Peyer's patch (tissue), 4 donors: ENCODE measurements around the gene KAT2B.

Experiments
- POLR2A ChIP-seq, 2 donors: fragments of 450-650 bp; IDR thresholded peaks; one replicate each; pipeline ENCODE4 v1.5.1; 2017; ENCODE audit warnings: antibody characterized with exemption in 2 of 2, mild to moderate bottlenecking in 2 of 2, moderate library complexity in 2 of 2
- TF ChIP-seq, protein P1 (sequence below), 6 experiments: fragments of 450-650 bp in 4 of 6; fragments of 200-600 bp in 2 of 6; sonication (generic) in 1 of 6; IDR thresholded peaks; one replicate each; pipeline ENCODE4 v1.5.1; 2017 to 2019; ENCODE audit warnings: antibody characterized with exemption in 6 of 6, mild to moderate bottlenecking in 3 of 6, moderate library complexity in 1 of 6

DNA sequence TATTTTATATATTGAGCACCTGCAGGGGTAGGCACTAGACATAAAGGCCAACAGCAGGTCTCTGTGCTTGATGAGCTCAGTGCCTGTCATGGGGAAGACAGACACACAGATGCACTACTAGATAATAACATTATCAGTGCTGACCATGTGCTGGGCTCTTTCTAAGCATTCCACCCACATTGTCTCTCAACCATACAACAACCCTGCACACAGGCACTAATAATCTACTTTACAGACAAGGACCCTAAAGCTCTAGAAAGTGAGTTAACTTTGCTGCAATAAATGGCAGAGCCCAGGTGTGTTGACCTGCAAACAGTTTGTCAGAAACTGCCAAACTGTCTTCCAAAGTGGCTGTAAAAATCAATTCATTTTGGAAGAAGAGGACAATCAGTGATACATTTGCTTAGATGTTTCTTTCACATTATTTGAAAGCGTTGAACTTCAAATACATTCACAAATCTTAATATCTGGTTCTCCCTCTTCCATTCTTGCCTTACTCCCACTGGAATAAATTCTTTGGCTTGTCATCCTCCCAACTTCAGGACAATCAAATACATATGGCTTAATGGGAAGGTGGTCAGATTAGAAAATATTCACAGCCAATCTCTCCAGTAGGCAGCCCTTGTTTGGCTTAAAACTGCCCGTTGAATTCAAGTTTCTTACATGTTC is 17.2 kb upstream of the KAT2B start:
- TF ChIP-seq, protein P1, sequence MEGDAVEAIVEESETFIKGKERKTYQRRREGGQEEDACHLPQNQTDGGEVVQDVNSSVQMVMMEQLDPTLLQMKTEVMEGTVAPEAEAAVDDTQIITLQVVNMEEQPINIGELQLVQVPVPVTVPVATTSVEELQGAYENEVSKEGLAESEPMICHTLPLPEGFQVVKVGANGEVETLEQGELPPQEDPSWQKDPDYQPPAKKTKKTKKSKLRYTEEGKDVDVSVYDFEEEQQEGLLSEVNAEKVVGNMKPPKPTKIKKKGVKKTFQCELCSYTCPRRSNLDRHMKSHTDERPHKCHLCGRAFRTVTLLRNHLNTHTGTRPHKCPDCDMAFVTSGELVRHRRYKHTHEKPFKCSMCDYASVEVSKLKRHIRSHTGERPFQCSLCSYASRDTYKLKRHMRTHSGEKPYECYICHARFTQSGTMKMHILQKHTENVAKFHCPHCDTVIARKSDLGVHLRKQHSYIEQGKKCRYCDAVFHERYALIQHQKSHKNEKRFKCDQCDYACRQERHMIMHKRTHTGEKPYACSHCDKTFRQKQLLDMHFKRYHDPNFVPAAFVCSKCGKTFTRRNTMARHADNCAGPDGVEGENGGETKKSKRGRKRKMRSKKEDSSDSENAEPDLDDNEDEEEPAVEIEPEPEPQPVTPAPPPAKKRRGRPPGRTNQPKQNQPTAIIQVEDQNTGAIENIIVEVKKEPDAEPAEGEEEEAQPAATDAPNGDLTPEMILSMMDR (IDR thresholded peaks at IDR 0.05): no peak
- no peak for TF ChIP-seq POLR2A (IDR thresholded peaks at IDR 0.05)
